Neuron (in vitro differentiated cells): ENCODE results near the gene CELF3.
"Not testable (repeated sequence)": the region's sequence is repeated elsewhere in the genome, so short reads cannot be mapped to it uniquely, and the experiment has no call there.

Source experiments
- H2AFZ ChIP-seq: one replicate; pipeline ENCODE4 v1.6.1; 2013; ENCODE audit warnings: low read depth, mild to moderate bottlenecking, inconsistent platforms, low read length, moderate library complexity
- H3K27me3 ChIP-seq: one replicate; pipeline ENCODE4 v1.6.1; 2013; ENCODE audit warnings: low read length; ENCODE audit not compliant: insufficient read depth
- H3K36me3 ChIP-seq: one replicate; pipeline ENCODE4 v1.6.1; 2013; ENCODE audit warnings: low read length; ENCODE audit not compliant: insufficient read depth
- H3K4me1 ChIP-seq: one replicate; pipeline ENCODE4 v1.6.1; 2013; ENCODE audit warnings: low read length; ENCODE audit not compliant: insufficient read depth
- H3K4me3 ChIP-seq: 2 replicates; pipeline ENCODE4 v1.5.1; 2013; ENCODE audit warnings: mild to moderate bottlenecking, low read length, moderate library complexity
- H3K9me3 ChIP-seq: one replicate; pipeline ENCODE4 v1.6.1; 2013; ENCODE audit warnings: low read length

CELF3 gene

DNA sequence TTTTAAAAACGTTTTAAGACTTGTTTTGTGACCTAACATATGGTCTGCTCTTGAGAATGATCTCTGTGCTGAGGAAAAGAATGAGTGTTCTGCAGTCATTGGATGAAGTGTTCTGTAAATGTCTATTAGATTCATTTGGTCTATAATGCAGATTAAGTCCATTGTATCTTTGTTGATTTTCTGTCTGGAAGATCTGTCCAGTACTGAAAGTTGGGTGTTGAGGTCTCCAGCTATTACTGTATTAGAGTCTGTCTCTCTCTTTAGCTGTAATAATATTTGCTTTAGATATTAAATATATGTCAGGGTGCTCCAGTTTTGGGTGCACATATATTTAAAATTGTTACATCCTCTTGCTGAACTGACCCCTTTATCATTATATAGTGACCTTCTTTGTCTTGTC lies 43.2 kb downstream of the CELF3 start:
- H2AFZ ChIP-seq, result no peak overlapping the region
- peaks cover 7% of the 10 kb centered on the region for H3K9me3 ChIP-seq

DNA sequence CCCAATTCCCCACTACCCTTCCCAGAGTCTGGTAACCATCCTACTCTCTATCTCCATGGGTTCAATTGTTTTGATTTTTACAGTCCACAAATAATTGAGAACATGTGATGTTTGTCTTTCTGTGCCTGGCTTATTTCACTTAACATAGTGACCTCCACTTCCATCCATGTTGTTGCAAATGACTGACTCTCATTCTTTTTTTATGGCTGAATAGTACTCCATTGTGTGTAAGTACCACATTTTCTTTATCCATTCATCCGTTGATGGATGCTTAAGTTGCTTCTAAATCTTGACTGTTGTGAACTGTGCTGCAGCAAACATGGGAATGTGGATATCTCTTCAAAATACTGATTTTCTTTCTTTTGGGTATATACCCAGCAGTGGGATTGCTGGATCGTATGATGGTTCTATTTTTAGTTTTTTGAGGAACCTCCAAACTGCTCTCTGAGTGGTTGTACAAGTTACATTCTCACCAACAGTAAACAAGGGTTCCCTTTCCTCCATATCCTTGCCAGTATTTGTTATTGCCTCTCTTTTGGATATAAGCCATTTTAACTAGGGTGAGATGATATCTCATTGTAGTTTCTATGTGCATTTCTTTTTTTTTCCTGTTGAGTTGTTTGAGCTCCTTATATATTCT lies 46.4 kb downstream of the CELF3 start:
- not testable (repeated sequence) for H3K27me3 ChIP-seq, H3K9me3 ChIP-seq, H3K4me1 ChIP-seq, H3K4me3 ChIP-seq, H2AFZ ChIP-seq
- H3K36me3 ChIP-seq, result peaks cover 41% of the 10 kb centered on the region

More for the DNA sequence above, 43.2 kb downstream of the CELF3 start:
- Histone ChIP-seq H3K4me1 (no peaks in the 10 kb centered on the region), H3K27me3 (no peaks in the 10 kb centered on the region), H3K4me3 (no peak overlapping the region), H3K36me3 (peaks cover 35% of the 10 kb centered on the region)

DNA sequence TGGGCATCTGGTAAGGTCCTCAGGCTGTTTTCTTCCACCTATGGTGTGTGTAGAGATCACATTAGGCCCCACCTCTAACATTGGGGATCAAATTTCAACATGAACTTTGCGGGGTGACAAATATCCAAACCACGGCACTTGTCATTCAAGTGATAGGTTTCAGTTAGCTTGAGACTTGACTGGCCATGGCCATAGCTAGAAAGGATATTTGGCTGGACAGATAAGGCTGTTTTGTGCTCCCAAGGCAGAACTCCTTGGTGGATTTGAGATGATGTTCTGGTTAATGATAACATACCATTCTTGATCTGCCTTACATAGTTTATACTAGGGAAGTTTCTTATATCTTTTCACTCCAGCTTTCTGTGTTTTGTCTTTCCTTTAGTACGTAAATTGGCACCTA lies 48.5 kb downstream of the CELF3 start:
- H3K9me3 ChIP-seq, result peaks cover 7% of the 10 kb centered on the region
- no peak overlapping the region for H2AFZ ChIP-seq
- no peaks in the 10 kb centered on the region for H3K27me3 ChIP-seq
- no peak overlapping the region for H3K4me3 ChIP-seq
- H3K36me3 ChIP-seq, result peaks cover 37% of the 10 kb centered on the region
- H3K4me1 ChIP-seq, result no peaks in the 10 kb centered on the region

DNA sequence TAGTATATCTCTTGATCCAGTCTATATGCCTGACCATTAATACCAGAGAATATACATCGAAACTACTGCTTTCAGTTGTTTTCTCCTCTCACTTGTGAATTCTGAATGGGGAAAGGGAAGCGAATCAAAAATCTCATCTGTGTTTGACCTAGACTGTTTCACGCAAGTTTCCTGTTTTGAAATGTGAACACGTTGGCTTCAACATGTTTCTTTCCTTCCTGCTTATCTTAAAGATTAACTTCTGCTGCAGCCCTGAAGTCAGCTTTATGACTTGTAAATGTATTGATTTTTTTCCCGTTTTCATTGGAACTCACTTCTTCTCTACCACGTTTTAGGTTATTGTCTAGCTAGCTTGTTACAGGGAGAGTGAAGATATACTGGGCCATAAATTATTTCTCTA lies 54.9 kb downstream of the CELF3 start:
- H3K4me3 ChIP-seq, result no peak overlapping the region
- H3K36me3 ChIP-seq, result peaks cover 47% of the 10 kb centered on the region
- no peaks in the 10 kb centered on the region for H3K4me1 ChIP-seq
- H3K9me3 ChIP-seq, result no peaks in the 10 kb centered on the region
- H3K27me3 ChIP-seq, result no peaks in the 10 kb centered on the region
- H2AFZ ChIP-seq, result no peak overlapping the region

DNA sequence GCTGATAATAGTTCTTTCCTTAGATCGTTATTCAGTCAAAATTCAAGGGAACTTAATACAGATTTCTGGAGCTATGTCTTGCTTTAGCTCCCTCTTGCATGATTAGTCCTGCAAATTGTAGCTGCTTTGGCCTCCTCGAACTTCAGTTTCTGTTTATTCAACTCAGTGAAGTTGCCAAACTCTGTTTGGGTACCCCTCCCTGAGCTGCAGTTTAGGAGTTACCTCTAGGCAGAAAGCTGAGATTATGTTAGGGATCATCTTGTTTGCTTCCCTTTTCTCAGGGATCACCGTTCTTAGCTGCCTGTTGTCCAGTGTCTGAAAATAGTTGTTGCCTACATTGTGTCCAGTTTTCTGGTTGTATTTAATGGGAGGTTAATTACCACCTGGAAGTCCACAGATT lies 61.2 kb downstream of the CELF3 start:
- Histone ChIP-seq H3K9me3 (peaks cover 6% of the 10 kb centered on the region), H3K36me3 (peaks cover 24% of the 10 kb centered on the region), H3K27me3 (no peaks in the 10 kb centered on the region), H2AFZ (no peak overlapping the region), H3K4me1 (no peaks in the 10 kb centered on the region), H3K4me3 (no peak overlapping the region)

DNA sequence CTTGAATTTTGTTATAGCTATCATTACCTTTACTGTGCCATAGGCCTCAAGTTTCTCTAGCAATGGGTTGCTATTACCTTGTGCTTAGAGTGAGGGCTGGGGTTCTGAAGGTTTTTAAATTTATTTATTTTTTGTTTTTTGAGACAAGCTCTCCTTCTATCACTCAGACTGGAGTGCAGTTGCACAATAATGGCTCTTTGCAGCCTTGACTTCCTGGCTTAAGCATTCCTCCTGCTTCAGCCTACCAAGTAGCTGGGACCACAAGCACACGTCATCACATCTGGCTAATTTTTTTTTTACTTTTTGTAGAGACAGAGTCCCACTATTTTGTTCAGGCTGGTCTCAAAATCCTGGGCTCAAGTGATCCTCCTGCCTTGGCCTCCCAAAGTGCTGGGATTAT lies 63.2 kb downstream of the CELF3 start:
- no peak overlapping the region for H3K4me3 ChIP-seq
- H3K4me1 ChIP-seq, result no peaks in the 10 kb centered on the region
- H2AFZ ChIP-seq, result no peak overlapping the region
- H3K27me3 ChIP-seq, result no peaks in the 10 kb centered on the region
- peaks cover 8% of the 10 kb centered on the region for H3K9me3 ChIP-seq
- peaks cover 20% of the 10 kb centered on the region for H3K36me3 ChIP-seq
